Measurements from ENCODE around the gene RHO. TPM values are rescaled to one million over a fixed set of nuclear protein-coding genes. Genes with fewer than 3 reads are reported as not detected.

Gene RHO
- total RNA-seq, 1 donor: not detected

DNA sequence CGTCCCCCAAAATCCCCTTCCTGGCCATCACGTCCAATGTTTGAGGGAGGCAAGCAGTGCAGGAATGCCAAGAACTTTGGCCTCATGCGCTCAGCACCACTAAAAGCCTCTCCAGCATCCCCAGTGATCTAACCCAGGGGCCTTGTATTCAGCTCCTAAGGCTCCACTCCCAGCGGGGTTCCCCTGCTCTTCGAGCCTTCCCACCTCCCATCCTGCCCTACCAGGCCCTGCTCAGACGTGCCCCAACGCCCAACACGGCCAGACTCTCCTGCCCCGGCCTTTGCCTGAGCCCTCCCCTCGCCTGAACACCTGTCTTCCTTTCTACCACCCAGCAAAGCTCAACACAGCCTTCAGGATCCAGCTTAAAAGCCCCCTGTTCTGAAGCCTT is 47.6 kb downstream of the RHO start:
- no peak overlapping the region for H3K4me3 ChIP-seq (ENCODE audit: insufficient read depth, low read length)
- TF ChIP-seq, protein P1, sequence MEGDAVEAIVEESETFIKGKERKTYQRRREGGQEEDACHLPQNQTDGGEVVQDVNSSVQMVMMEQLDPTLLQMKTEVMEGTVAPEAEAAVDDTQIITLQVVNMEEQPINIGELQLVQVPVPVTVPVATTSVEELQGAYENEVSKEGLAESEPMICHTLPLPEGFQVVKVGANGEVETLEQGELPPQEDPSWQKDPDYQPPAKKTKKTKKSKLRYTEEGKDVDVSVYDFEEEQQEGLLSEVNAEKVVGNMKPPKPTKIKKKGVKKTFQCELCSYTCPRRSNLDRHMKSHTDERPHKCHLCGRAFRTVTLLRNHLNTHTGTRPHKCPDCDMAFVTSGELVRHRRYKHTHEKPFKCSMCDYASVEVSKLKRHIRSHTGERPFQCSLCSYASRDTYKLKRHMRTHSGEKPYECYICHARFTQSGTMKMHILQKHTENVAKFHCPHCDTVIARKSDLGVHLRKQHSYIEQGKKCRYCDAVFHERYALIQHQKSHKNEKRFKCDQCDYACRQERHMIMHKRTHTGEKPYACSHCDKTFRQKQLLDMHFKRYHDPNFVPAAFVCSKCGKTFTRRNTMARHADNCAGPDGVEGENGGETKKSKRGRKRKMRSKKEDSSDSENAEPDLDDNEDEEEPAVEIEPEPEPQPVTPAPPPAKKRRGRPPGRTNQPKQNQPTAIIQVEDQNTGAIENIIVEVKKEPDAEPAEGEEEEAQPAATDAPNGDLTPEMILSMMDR (IDR thresholded peaks at IDR 0.05; ENCODE audit: extremely low read depth, low read depth, low read length): no peak
- no peak overlapping the region for H3K27ac ChIP-seq (ENCODE audit: low read depth, low read length)
- H3K4me1 ChIP-seq (ENCODE audit: insufficient read depth, low read length): no peaks in the 10 kb centered on the region
- H2AFZ ChIP-seq (ENCODE audit: low read length): no peak overlapping the region
- no peaks in the 10 kb centered on the region for H3K9me3 ChIP-seq (ENCODE audit: low read depth, low read length)
- peaks cover 69% of the 10 kb centered on the region for H3K36me3 ChIP-seq (ENCODE audit: insufficient read depth, low read length)
- H3K79me2 ChIP-seq (ENCODE audit: insufficient read depth, low read length): peaks cover 2% of the 10 kb centered on the region
- H4K20me1 ChIP-seq (ENCODE audit: insufficient read depth, low read length): peaks cover 8% of the 10 kb centered on the region
- no peak overlapping the region for H3K4me2 ChIP-seq (ENCODE audit: insufficient read depth, low read length)
- H3K27me3 ChIP-seq (ENCODE audit: insufficient read depth, low read length): no peaks in the 10 kb centered on the region
- no peak for DNase-seq (ENCODE audit: insufficient read length, low spot score, missing footprints)

DNA sequence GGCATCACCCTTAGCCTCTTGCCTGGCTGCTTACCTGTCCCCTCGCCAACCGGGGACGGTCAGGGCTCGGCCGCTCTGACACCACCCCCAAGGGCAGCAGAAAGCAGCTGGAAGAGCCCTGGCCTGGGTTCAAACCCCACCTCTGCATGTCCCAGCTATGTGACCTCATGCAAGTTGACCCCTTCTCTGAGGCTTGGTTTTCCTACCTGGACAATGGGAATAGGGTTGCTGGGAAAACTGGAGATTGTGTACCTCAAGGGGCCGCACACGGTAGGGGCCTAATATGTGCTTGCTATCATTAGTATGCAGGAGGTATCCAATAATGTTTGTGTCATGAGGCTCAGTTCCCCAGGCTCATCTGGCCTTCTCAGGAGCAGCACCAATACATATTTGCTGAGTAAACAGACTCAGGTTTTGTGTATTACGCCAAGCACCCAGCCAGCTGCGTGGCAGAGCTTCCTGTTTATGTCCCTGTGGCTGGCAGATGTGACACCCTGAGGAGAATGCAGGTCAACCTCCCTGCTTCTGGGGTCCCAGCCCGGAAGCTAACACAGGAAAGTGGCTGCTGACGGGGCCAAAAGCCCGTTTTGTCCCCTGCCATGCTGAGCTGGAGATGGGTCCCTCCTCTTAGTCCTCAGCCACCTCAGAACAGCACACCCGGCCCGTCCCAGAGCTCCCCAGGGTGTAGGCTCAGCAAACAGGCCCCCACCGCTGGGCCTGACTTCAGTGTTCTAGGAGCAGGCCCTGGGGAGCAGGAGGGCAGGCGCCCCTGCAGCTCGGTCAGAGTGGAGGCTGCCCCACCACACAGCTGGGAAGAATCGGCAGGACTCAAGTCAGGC is 48.3 kb downstream of the RHO start:
- no peaks in the 10 kb centered on the region for H3K9me3 ChIP-seq (ENCODE audit: low read depth, low read length)
- TF ChIP-seq, protein P1 (IDR thresholded peaks at IDR 0.05; ENCODE audit: extremely low read depth, low read depth, low read length): no peak
- no peak overlapping the region for H3K4me2 ChIP-seq (ENCODE audit: insufficient read depth, low read length)
- no peak overlapping the region for H3K27ac ChIP-seq (ENCODE audit: low read depth, low read length)
- H2AFZ ChIP-seq (ENCODE audit: low read length): no peak overlapping the region
- peaks cover 2% of the 10 kb centered on the region for H3K79me2 ChIP-seq (ENCODE audit: insufficient read depth, low read length)
- H3K4me1 ChIP-seq (ENCODE audit: insufficient read depth, low read length): no peaks in the 10 kb centered on the region
- H3K4me3 ChIP-seq (ENCODE audit: insufficient read depth, low read length): no peak overlapping the region
- peaks cover 8% of the 10 kb centered on the region for H4K20me1 ChIP-seq (ENCODE audit: insufficient read depth, low read length)
- DNase-seq (ENCODE audit: insufficient read length, low spot score, missing footprints): peak; percentile 84
- no peaks in the 10 kb centered on the region for H3K27me3 ChIP-seq (ENCODE audit: insufficient read depth, low read length)
- peaks cover 71% of the 10 kb centered on the region for H3K36me3 ChIP-seq (ENCODE audit: insufficient read depth, low read length)

DNA sequence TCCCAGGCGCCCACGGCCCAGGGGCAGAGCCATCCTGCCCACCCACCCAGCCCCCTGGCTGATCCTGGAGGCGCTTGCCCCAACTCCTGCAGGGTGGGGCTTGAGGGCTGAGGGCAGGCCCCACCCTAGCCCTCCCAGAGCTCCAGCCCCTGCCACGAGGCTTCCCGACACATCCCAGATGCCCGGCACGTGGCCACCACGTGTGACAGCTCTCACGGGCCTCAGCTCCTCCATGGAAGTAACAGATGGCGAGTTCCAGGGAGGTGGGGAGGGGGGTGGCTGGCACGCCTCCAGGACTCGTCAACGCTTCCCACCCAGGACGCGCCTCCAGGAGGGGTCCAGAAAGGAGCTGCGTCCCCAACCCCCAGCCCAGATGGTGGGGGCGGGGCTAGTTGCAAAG is 48.9 kb downstream of the RHO start:
- Histone ChIP-seq H3K4me2 (ENCODE audit: insufficient read depth, low read length) (no peak overlapping the region), H3K79me2 (ENCODE audit: insufficient read depth, low read length) (peaks cover 2% of the 10 kb centered on the region), H2AFZ (ENCODE audit: low read length) (no peak overlapping the region), H3K4me1 (ENCODE audit: insufficient read depth, low read length) (no peaks in the 10 kb centered on the region), H3K27ac (ENCODE audit: low read depth, low read length) (no peak overlapping the region), H3K36me3 (ENCODE audit: insufficient read depth, low read length) (peaks cover 68% of the 10 kb centered on the region), H4K20me1 (ENCODE audit: insufficient read depth, low read length) (peaks cover 8% of the 10 kb centered on the region), H3K27me3 (ENCODE audit: insufficient read depth, low read length) (no peaks in the 10 kb centered on the region), H3K9me3 (ENCODE audit: low read depth, low read length) (no peaks in the 10 kb centered on the region), H3K4me3 (ENCODE audit: insufficient read depth, low read length) (no peak overlapping the region)
- TF ChIP-seq, protein P1 (IDR thresholded peaks at IDR 0.05; ENCODE audit: extremely low read depth, low read depth, low read length): no peak
- DNase-seq (ENCODE audit: insufficient read length, low spot score, missing footprints): no peak

DNA sequence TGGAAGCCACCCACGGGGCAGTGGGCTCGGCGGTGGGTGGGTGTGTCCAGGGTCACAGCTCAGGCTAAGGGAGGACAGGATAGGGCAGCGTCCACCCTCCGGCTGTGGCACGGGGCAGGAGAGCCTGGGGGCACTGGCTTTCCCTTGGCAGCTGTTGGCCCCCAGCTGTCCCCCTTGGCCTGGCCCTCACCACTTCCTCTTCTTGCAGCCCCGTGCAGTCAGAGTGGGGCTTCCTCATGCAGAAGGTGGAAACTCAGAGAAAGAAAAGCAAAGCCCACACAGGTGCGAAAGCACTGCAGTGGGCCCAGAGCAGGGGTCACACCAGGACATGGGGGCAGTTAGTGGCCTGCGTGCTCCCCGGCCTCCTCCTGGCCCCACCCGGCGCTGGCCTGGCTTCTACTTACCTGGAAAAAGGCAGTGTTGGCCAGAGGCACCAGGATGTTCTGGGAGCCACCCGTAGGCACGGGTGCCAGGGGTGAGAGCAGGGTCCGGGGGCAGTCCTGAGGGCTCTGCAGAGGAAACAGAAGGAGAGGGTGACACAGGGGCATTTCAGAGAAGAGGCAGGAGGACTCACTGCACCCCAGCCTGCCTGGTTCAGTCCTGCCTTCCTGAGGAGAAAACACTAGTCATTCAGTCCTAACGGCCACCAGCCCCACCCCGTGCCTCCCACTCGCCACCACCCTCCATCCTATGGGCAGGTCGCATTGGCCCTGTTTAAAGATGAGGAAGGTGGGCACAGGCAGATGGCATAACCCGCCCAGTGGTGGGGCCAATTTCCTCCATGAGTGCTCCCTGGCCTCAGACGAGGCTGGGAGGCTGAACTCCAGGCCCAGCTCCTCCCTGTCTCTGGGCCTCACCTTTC is 49.7 kb downstream of the RHO start:
- Histone ChIP-seq H3K4me1 (ENCODE audit: insufficient read depth, low read length) (no peaks in the 10 kb centered on the region), H3K79me2 (ENCODE audit: insufficient read depth, low read length) (peaks cover 2% of the 10 kb centered on the region), H3K4me2 (ENCODE audit: insufficient read depth, low read length) (no peak overlapping the region), H3K4me3 (ENCODE audit: insufficient read depth, low read length) (no peak overlapping the region), H3K27ac (ENCODE audit: low read depth, low read length) (no peak overlapping the region), H3K9me3 (ENCODE audit: low read depth, low read length) (no peaks in the 10 kb centered on the region), H4K20me1 (ENCODE audit: insufficient read depth, low read length) (peaks cover 8% of the 10 kb centered on the region), H3K27me3 (ENCODE audit: insufficient read depth, low read length) (no peaks in the 10 kb centered on the region), H3K36me3 (ENCODE audit: insufficient read depth, low read length) (peaks cover 68% of the 10 kb centered on the region), H2AFZ (ENCODE audit: low read length) (no peak overlapping the region)
- DNase-seq (ENCODE audit: insufficient read length, low spot score, missing footprints): no peak
- TF ChIP-seq, protein P1 (IDR thresholded peaks at IDR 0.05; ENCODE audit: extremely low read depth, low read depth, low read length): no peak
